ENCODE data around the gene DKK3.

Gene DKK3

DNA sequence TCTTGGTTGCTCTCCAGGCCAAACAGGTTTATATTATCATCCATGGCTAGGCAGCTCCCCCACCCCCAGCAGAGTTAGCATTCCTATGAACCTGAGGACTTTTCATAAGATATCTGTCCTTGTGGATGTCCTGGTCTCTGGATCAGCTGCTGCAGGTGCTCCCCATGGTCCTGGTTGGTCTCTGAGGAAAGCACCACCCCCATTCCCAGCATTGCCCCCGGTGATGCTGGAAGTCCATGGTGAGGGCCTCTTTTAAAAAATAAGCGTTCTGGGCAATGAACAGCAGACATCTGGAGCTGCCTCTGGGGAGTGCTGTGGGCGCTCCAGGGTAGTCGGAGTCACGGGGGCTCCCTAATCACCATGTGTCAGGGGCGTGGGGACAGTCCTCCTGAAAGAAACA lies 26.6 kb downstream of the DKK3 start:
- H3K4me3 ChIP-seq = no peak overlapping the region
- TF ChIP-seq CTCF (IDR thresholded peaks at IDR 0.05) = no peak

DNA sequence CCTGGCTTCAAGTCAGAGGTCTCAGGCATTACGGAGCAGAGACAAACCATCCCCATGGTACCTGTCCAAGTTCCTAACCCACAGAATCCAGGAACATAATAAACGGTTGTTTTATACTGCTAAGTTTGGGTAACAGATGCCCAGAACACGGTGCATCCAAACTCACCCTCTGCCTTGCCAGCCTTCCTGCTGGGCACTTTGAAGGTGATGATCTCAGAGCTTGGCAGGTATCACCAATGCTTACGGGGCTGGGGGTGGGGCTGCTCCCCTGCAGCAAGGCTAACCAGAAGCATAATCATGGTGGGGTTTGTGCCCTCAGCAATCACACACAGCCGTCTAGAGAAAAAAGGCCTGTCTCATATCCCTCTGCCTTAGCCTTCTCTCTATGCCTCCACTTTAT lies 27.1 kb downstream of the DKK3 start:
- DNase-seq (ENCODE audit: low spot score) = no peak

More for the DNA sequence above, 26.6 kb downstream of the DKK3 start:
- H3K27ac ChIP-seq = peak overlapping the region; percentile 51 to 93
- peak; percentile 67 for DNase-seq (ENCODE audit: low spot score)

GRCh38 chr11:11980841-11981308 lies 27.6 kb downstream of the DKK3 start:
- TF ChIP-seq CTCF (IDR thresholded peaks at IDR 0.05) = no peak
- no peak for DNase-seq (ENCODE audit: low spot score)
- H3K27ac ChIP-seq = peak overlapping the region; percentile 80 to 93
- no peak overlapping the region for H3K4me3 ChIP-seq

More for the DNA sequence above, 27.1 kb downstream of the DKK3 start:
- H3K4me3 ChIP-seq = no peak overlapping the region
- peak overlapping the region; percentile 80 to 93 for H3K27ac ChIP-seq
- TF ChIP-seq CTCF (IDR thresholded peaks at IDR 0.05) = no peak

- no peak overlapping the region for H3K4me3 ChIP-seq
- no peak for TF ChIP-seq CTCF (IDR thresholded peaks at IDR 0.05)
- DNase-seq (ENCODE audit: low spot score) = no peak
- peak overlapping the region; percentile 80 to 93 for H3K27ac ChIP-seq
Observed at GRCh38 chr11:11980200-11980599, 28.2 kb downstream of the DKK3 start.

DNA sequence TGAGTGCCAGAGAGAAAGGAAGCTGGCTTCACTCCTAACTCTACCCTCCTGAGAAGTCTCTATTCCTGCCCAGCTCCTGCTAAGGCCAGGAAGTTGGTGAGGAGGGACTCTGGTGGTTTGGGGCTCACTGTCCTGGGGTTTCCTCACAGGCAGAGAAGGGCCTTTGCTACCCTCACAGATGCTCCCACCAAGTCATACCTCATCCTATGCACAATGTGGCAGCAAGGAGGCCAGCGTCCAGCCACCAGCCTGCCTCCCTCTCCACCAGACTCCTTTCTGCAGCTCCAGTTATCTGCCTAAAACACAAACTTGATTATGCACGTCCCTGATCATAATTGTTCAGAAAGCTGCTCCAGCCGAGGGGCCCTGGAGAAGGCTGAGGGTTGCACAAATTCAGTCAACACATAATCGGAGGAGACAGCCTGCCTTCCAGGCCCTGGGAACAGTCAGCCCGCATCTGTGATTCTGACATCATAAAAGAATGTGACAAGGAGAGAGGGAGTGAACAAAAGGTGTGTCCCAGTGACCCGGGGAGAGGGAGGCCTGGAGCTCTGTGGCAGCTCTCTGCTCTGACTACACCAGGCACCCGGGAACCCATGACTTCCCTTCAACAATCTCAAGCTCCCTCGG lies 28.8 kb downstream of the DKK3 start:
- Histone ChIP-seq H3K27ac (peak overlapping the region; percentile 80 to 93), H3K4me3 (no peak overlapping the region)
- DNase-seq (ENCODE audit: low spot score) = peak; percentile 84
- no peak for TF ChIP-seq CTCF (IDR thresholded peaks at IDR 0.05)

DNA sequence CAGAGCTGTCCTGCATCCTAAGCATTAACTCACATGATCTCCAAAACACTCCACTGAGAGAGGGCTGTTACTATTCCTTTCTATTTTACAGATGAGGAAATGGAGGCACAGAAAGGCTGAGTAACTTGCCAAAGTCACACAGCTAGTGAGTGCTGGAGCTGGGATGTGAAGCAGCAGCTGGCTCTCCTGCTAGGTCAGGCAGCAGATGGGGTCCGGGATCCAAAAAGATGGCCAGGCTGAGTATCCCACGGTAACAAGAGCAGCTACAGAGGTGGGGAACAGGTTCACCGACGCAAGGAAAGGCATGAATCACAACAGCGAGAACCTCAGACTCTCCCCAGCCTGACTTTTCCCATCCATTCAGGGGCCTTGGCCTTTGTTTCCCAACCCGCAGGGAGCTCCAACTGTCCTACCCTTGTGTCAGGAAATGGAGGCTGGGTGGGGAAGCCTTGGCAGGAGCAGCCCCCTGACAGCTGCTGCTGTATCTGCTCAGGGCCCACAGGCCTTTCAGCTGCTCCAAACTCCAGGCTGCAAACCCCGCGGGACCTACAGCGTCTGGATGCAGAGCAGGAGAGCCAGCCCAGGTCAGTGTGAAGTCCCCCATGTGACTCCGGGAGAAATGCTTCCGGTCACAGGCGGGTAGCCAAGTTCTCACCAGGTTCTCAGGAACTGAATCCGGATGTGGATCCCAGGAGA lies 29.5 kb downstream of the DKK3 start:
- DNase-seq (ENCODE audit: low spot score) = peak; percentile 88
- no peak overlapping the region for H3K4me3 ChIP-seq
- TF ChIP-seq CTCF (IDR thresholded peaks at IDR 0.05) = no peak
- H3K27ac ChIP-seq = peak overlapping the region; percentile 80 to 93
